OCI-LY3 (cell line): ENCODE data around the gene CLCC1.
"Not testable (repeated sequence)": the region's sequence is repeated elsewhere in the genome, so short reads cannot be mapped to it uniquely, and the experiment has no call there.

ENCODE experiments used
- H2AFZ ChIP-seq: fragments of 200-600, 300-600 bp; shearing (Covaris generic); 2 replicates; pipeline ENCODE4 v1.6.0; 2014; ENCODE audit warnings: antibody characterized with exemption, low read depth, low read length
- H3K27ac ChIP-seq: fragments of 200-600, 300-600 bp; sonication (generic); 2 replicates; pipeline ENCODE4 v1.5.1; 2014; ENCODE audit warnings: mild to moderate bottlenecking, low read length, moderate library complexity, mixed read lengths
- H3K27me3 ChIP-seq: fragments of 200-600, 300-600 bp; sonication (generic); 2 replicates; pipeline ENCODE4 v1.6.1; 2014; ENCODE audit warnings: low read depth, low read length, mixed read lengths
- H3K36me3 ChIP-seq: fragments of 200-600, 300-600 bp; sonication (generic); replicated peaks from 2 replicates; pipeline ENCODE3; 2014; ENCODE audit warnings: low read depth, low read length, mixed read lengths
- H3K4me1 ChIP-seq: fragments of 300-600, 200-600 bp; sonication (generic); 2 replicates; pipeline ENCODE4 v1.6.1; 2014; ENCODE audit warnings: low read length, mixed read lengths
- H3K4me2 ChIP-seq: fragments of 200-600, 300-600 bp; sonication (generic); 2 replicates; pipeline ENCODE4 v1.6.1; 2014; ENCODE audit warnings: low read length, mixed read lengths
- H3K4me3 ChIP-seq: fragments of 300-600, 200-600 bp; sonication (generic); 2 replicates; pipeline ENCODE4 v1.5.1; 2014; ENCODE audit warnings: antibody characterized with exemption, mild to moderate bottlenecking, low read length, moderate library complexity
- H3K79me2 ChIP-seq: fragments of 300-600, 200-600 bp; shearing (Covaris generic); 2 replicates; pipeline ENCODE4 v1.6.1; 2014; ENCODE audit warnings: mild to moderate bottlenecking, low read length, mixed read lengths
- H3K9ac ChIP-seq: fragments of 300-600, 200-600 bp; shearing (Covaris generic); 2 replicates; pipeline ENCODE4 v1.6.0; 2014; ENCODE audit warnings: mild to moderate bottlenecking, low read length, moderate library complexity
- H3K9me3 ChIP-seq: fragments of 200-600, 300-600 bp; shearing (Covaris generic); 2 replicates; pipeline ENCODE4 v1.6.1; 2014; ENCODE audit warnings: low read length, mixed read lengths; ENCODE audit not compliant: insufficient read depth
- H4K20me1 ChIP-seq: fragments of 200-600, 300-600 bp; sonication (generic); 2 replicates; pipeline ENCODE4 v1.6.1; 2016; ENCODE audit warnings: low read length, mixed read lengths; ENCODE audit not compliant: insufficient read depth
- EZH2phosphoT487 ChIP-seq: fragments of 200-600 bp; shearing (Covaris generic); IDR thresholded peaks from 2 replicates; pipeline ENCODE4 v1.6.1; 2018; ENCODE audit warnings: antibody characterized with exemption, mixed run types, low read depth
- TF ChIP-seq, protein P1 (sequence below): fragments of 200-600, 300-600 bp; sonication (generic); IDR thresholded peaks from 2 replicates; pipeline ENCODE4 v1.5.1; 2014; ENCODE audit warnings: antibody characterized with exemption, low read length, low read depth

The CLCC1 gene, protein sequence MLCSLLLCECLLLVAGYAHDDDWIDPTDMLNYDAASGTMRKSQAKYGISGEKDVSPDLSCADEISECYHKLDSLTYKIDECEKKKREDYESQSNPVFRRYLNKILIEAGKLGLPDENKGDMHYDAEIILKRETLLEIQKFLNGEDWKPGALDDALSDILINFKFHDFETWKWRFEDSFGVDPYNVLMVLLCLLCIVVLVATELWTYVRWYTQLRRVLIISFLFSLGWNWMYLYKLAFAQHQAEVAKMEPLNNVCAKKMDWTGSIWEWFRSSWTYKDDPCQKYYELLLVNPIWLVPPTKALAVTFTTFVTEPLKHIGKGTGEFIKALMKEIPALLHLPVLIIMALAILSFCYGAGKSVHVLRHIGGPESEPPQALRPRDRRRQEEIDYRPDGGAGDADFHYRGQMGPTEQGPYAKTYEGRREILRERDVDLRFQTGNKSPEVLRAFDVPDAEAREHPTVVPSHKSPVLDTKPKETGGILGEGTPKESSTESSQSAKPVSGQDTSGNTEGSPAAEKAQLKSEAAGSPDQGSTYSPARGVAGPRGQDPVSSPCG

GRCh38 chr1:108963052-108963686 lies at the start of gene CLCC1:
TSS of gene CLCC1 (minus strand) at chr1:108963484. CDS start at chr1:108950437, 13,047 bp downstream.
- Histone ChIP-seq H3K4me1 (peaks cover 9% of the 10 kb centered on the region), H3K4me3 (peak within 1 kb of the TSS; percentile 99), H4K20me1 (0 out of 2 replicates have a peak, but pooled peaks cover 4% of the 10 kb centered on the region), H3K9ac (peak within 1 kb of the TSS; percentile 88), H3K36me3 (no peaks in the 10 kb centered on the region), H3K9me3 (no peaks in the 10 kb centered on the region), H3K79me2 (peaks cover 40% of the 10 kb centered on the region), H3K27ac (peak within 1 kb of the TSS; percentile 76), H3K27me3 (no peaks in the 10 kb centered on the region), H3K4me2 (peak within 1 kb of the TSS; percentile 65), H2AFZ (peak within 1 kb of the TSS; percentile 65)
- TF ChIP-seq, protein P1, sequence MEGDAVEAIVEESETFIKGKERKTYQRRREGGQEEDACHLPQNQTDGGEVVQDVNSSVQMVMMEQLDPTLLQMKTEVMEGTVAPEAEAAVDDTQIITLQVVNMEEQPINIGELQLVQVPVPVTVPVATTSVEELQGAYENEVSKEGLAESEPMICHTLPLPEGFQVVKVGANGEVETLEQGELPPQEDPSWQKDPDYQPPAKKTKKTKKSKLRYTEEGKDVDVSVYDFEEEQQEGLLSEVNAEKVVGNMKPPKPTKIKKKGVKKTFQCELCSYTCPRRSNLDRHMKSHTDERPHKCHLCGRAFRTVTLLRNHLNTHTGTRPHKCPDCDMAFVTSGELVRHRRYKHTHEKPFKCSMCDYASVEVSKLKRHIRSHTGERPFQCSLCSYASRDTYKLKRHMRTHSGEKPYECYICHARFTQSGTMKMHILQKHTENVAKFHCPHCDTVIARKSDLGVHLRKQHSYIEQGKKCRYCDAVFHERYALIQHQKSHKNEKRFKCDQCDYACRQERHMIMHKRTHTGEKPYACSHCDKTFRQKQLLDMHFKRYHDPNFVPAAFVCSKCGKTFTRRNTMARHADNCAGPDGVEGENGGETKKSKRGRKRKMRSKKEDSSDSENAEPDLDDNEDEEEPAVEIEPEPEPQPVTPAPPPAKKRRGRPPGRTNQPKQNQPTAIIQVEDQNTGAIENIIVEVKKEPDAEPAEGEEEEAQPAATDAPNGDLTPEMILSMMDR = no peak
- no peak for TF ChIP-seq EZH2phosphoT487

- Histone ChIP-seq H3K27me3 (no peaks in the 10 kb centered on the region), H3K27ac (no peak overlapping the region)
Observed at GRCh38 chr1:109011335-109011734, 48.1 kb upstream of the CLCC1 start.

GRCh38 chr1:108996622-108997021 lies 33.3 kb upstream of the CLCC1 start:
- H4K20me1 ChIP-seq, H3K9ac ChIP-seq, H3K27ac ChIP-seq, H3K27me3 ChIP-seq, H3K79me2 ChIP-seq, H3K4me1 ChIP-seq, H3K4me3 ChIP-seq, H3K4me2 ChIP-seq, H2AFZ ChIP-seq, H3K9me3 ChIP-seq: not testable (repeated sequence)
- peaks cover 22% of the 10 kb centered on the region for H3K36me3 ChIP-seq

More at GRCh38 chr1:109011335-109011734, 48.1 kb upstream of the CLCC1 start:
- Histone ChIP-seq H3K4me2 (no peak overlapping the region), H4K20me1 (no peaks in the 10 kb centered on the region), H3K4me3 (no peak overlapping the region), H3K4me1 (no peaks in the 10 kb centered on the region), H3K9me3 (no peaks in the 10 kb centered on the region), H2AFZ (no peak overlapping the region), H3K79me2 (no peaks in the 10 kb centered on the region), H3K9ac (no peak overlapping the region), H3K36me3 (no peaks in the 10 kb centered on the region)
- TF ChIP-seq, protein P1 = no peak
- TF ChIP-seq EZH2phosphoT487 = no peak

GRCh38 chr1:108983114-108983513 lies 19.8 kb upstream of the CLCC1 start:
- Histone ChIP-seq H3K4me3 (no peak overlapping the region), H3K27me3 (no peaks in the 10 kb centered on the region), H3K36me3 (no peaks in the 10 kb centered on the region)

More at GRCh38 chr1:108983114-108983513, 19.8 kb upstream of the CLCC1 start:
- no peaks in the 10 kb centered on the region for H4K20me1 ChIP-seq
- no peak overlapping the region for H3K9ac ChIP-seq
- no peak overlapping the region for H3K27ac ChIP-seq
- H3K4me2 ChIP-seq = no peak overlapping the region
- no peaks in the 10 kb centered on the region for H3K79me2 ChIP-seq
- TF ChIP-seq EZH2phosphoT487 = no peak
- TF ChIP-seq, protein P1 = no peak
- H3K9me3 ChIP-seq = no peaks in the 10 kb centered on the region
- no peaks in the 10 kb centered on the region for H3K4me1 ChIP-seq
- H2AFZ ChIP-seq = no peak overlapping the region
